IMR-90 (cell line): ENCODE results near the gene DNAJA1. TPM values are rescaled to one million over a fixed set of nuclear protein-coding genes. Genes with fewer than 3 reads are reported as not detected.

Experiments used
- ATAC-seq: fragments of 200-7000 bp; cut with Tn5 transposase; 2 replicates; pipeline ENCODE4 v1.9.1; 2020; ENCODE audit warnings: low read depth, mild to moderate bottlenecking, moderate library complexity
- BruUV-seq: library from RNA; stranded (reverse); fragments of 400-500 nt; replicated peaks from 2 replicates; lab custom pipeline; 2021; lab: Mats Ljungman, UMichigan
- CTCF ChIA-PET: fragments of 300-600 bp; formaldehyde crosslinking; extraction: SDS; loops from one replicate; lab custom pipeline; 2021; ENCODE audit warnings: antibody characterized with exemption; lab: Yijun Ruan, JAX
- POLR2A ChIA-PET: fragments of 300-600 bp; sonication (Branson Sonifier 250); formaldehyde crosslinking; loops from one replicate; lab custom pipeline; 2022; ENCODE audit warnings: antibody characterized with exemption; ENCODE audit not compliant: unreplicated experiment; lab: Charles Lee
- DNase-seq: peaks from one replicate; pipeline ENCODE4 v3.0.0; 2013
- H2AFZ ChIP-seq: replicated peaks from 2 replicates; pipeline ENCODE3; 2013; ENCODE audit warnings: low read length, mild to moderate bottlenecking; ENCODE audit not compliant: poor library complexity
- H2AK5ac ChIP-seq: 2 replicates; pipeline ENCODE4 v1.6.1; 2013; ENCODE audit warnings: low read depth, low read length, inconsistent platforms
- H2AK9ac ChIP-seq: replicated peaks from 2 replicates; pipeline ENCODE3; 2013; ENCODE audit warnings: mild to moderate bottlenecking, low read depth, low read length, moderate library complexity; ENCODE audit not compliant: poor library complexity
- H2BK120ac ChIP-seq: 2 replicates; pipeline ENCODE4 v1.6.1; 2013; ENCODE audit warnings: low read depth, low read length, inconsistent platforms
- H2BK15ac ChIP-seq: 3 replicates; pipeline ENCODE4 v1.6.1; 2013; ENCODE audit warnings: low read depth, low read length, inconsistent platforms
- H2BK20ac ChIP-seq: 2 replicates; pipeline ENCODE4 v1.6.1; 2013; ENCODE audit warnings: low read depth, mild to moderate bottlenecking, inconsistent platforms, low read length, moderate library complexity
- H2BK5ac ChIP-seq: 2 replicates; pipeline ENCODE4 v1.6.1; 2013; ENCODE audit warnings: mild to moderate bottlenecking, low read depth, low read length, inconsistent platforms; ENCODE audit not compliant: poor library complexity, severe bottlenecking
- H3K14ac ChIP-seq: replicated peaks from 2 replicates; pipeline ENCODE4 v1.6.1; 2013; ENCODE audit warnings: low read depth, low read length, inconsistent platforms
- H3K18ac ChIP-seq: 2 replicates; pipeline ENCODE4 v1.6.1; 2013; ENCODE audit warnings: low read depth, low read length, control low read depth
- H3K23ac ChIP-seq: 2 replicates; pipeline ENCODE4 v1.6.1; 2013; ENCODE audit warnings: low read depth, low read length, inconsistent platforms
- H3K27ac ChIP-seq: 2 replicates; pipeline ENCODE4 v1.5.1; 2013; ENCODE audit warnings: mild to moderate bottlenecking, control low read depth, low read length; ENCODE audit not compliant: insufficient read depth
- H3K27me3 ChIP-seq: 2 replicates; pipeline ENCODE4 v1.6.1; 2013; ENCODE audit warnings: low read length; ENCODE audit not compliant: control insufficient read depth, insufficient read depth
- H3K36me3 ChIP-seq: 2 replicates; pipeline ENCODE4 v1.6.1; 2013; ENCODE audit warnings: low read length, mixed read lengths; ENCODE audit not compliant: control insufficient read depth, insufficient read depth
- H3K4ac ChIP-seq: 2 replicates; pipeline ENCODE4 v1.6.1; 2013; ENCODE audit warnings: low read depth, low read length, inconsistent platforms
- H3K4me1 ChIP-seq: 2 replicates; pipeline ENCODE4 v1.6.1; 2013; ENCODE audit warnings: low read length, mixed read lengths; ENCODE audit not compliant: control insufficient read depth, insufficient read depth
- H3K4me2 ChIP-seq: 2 replicates; pipeline ENCODE4 v1.6.1; 2013; ENCODE audit warnings: low read depth, mild to moderate bottlenecking, control low read depth, low read length, moderate library complexity
- H3K4me3 ChIP-seq: 2 replicates; pipeline ENCODE4 v1.5.1; 2013; ENCODE audit warnings: low read depth, mild to moderate bottlenecking, control low read depth, low read length, moderate library complexity; ENCODE audit not compliant: insufficient read depth
- H3K56ac ChIP-seq: 2 replicates; pipeline ENCODE4 v1.6.1; 2013; ENCODE audit warnings: low read length, inconsistent platforms; ENCODE audit not compliant: insufficient read depth; ENCODE audit errors: extremely low read depth
- H3K79me1 ChIP-seq, 2 experiments: 2 replicates each; pipeline ENCODE4 v1.6.1; 2013; ENCODE audit warnings: low read length in 2 of 2, inconsistent platforms in 1 of 2, low read depth in 1 of 2
- H3K9ac ChIP-seq: 2 replicates; pipeline ENCODE4 v1.6.1; 2013; ENCODE audit warnings: low read depth, low read length, control low read depth
- H3K9me1 ChIP-seq: 2 replicates; pipeline ENCODE4 v1.6.1; 2013; ENCODE audit warnings: low read length, inconsistent platforms; ENCODE audit not compliant: insufficient read depth
- H3K9me3 ChIP-seq: 2 replicates; pipeline ENCODE4 v1.6.1; 2013; ENCODE audit warnings: low read length; ENCODE audit not compliant: control insufficient read depth, insufficient read depth
- H4K20me1 ChIP-seq: 2 replicates; pipeline ENCODE4 v1.6.1; 2013; ENCODE audit warnings: low read length, inconsistent platforms; ENCODE audit not compliant: insufficient read depth
- H4K5ac ChIP-seq: 2 replicates; pipeline ENCODE4 v1.6.1; 2013; ENCODE audit warnings: mild to moderate bottlenecking, low read depth, low read length, control low read depth
- H4K8ac ChIP-seq, 2 experiments: 2 replicates each; pipeline ENCODE4 v1.6.1; 2013; ENCODE audit warnings: low read depth in 2 of 2, low read length in 2 of 2, control low read depth in 1 of 2, inconsistent platforms in 1 of 2
- H4K91ac ChIP-seq: 2 replicates; pipeline ENCODE4 v1.6.1; 2013; ENCODE audit warnings: low read depth, low read length, inconsistent platforms; ENCODE audit not compliant: insufficient read depth
- RCOR1 ChIP-seq: IDR thresholded peaks from 2 replicates; pipeline ENCODE4 v1.6.1; 2012; ENCODE audit warnings: mild to moderate bottlenecking, low read length, improper control_type of control experiment; ENCODE audit not compliant: insufficient replicate concordance
- WGBS, 2 experiments: methylation state at CpG; one replicate each; pipeline versions ENCODE4 v1.1.5 to v1.1.7; 2013; ENCODE audit warnings: missing lambda C conversion rate in 2 of 2; ENCODE audit not compliant: insufficient read length in 1 of 2; ENCODE audit errors: extremely low coverage in 2 of 2; 5-methylcytosine and 5-hydroxymethylcytosine counted together
- dilution Hi-C: fragments of 300-500 bp; cut with HindIII; formaldehyde crosslinking; loops from one replicate; pipeline ENCODE4 v1.14.3; 2018; ENCODE audit warnings: low sequenced_read_pairs; ENCODE audit not compliant: unreplicated experiment
- in situ Hi-C: fragments of 300-500 bp; cut with MboI; formaldehyde crosslinking; loops from 3 replicates; pipeline ENCODE4 v1.14.3; 2019; ENCODE audit warnings: low sequenced_read_pairs, inconsistent platforms, mixed read lengths
- intact Hi-C: fragments of 100-400 bp; cut with micrococcal nuclease; formaldehyde crosslinking; loops from 2 replicates; pipeline ENCODE4 v1.10.0; 2022
- polyA plus RNA-seq, 3 experiments: library from polyadenylated mRNA; depleted of rRNA; stranded (reverse); fragments of >200 nt; gene quantifications; 2 replicates each; pipeline ENCODE4 v1.2.3, GENCODE V29; 2012; ENCODE audit warnings: low replicate concordance in 1 of 3
- total RNA-seq: library from RNA; depleted of rRNA; stranded (reverse); fragments of >200 nt; gene quantifications from 2 replicates; pipeline ENCODE4 v1.2.3, GENCODE V29; 2012

Gene DNAJA1
- total and polyA plus RNA-seq, 2 of the 4 experiments (the other 2 are of a cell fraction), result 59.5 to 118 TPM

GRCh38 chr9:33068991-33069390 is 43.9 kb downstream of the DNAJA1 start:
- intact Hi-C loops, result no loop called here
- no peak overlapping the region for H2BK5ac ChIP-seq
- no peak overlapping the region for H2BK15ac ChIP-seq
- H3K4me3 ChIP-seq, result no peak overlapping the region
- H3K4me1 ChIP-seq, result no peaks in the 10 kb centered on the region
- no peak overlapping the region for H2AK9ac ChIP-seq
- no peak overlapping the region for H2BK120ac ChIP-seq
- in situ Hi-C loops, result no loop called here
- H2AFZ ChIP-seq, result no peak overlapping the region
- peaks cover 9 to 33% of the 10 kb centered on the region in 2 experiments; a peak in 3 of 4 replicates for H3K79me1 ChIP-seq
- no peak overlapping the region for H3K56ac ChIP-seq
- H3K27me3 ChIP-seq, result no peaks in the 10 kb centered on the region
- H3K9ac ChIP-seq, result no peak overlapping the region
- H2BK20ac ChIP-seq, result no peak overlapping the region
- dilution Hi-C loops, result no loop called here
- H3K18ac ChIP-seq, result no peak overlapping the region
- ChIA-PET CTCF (no interaction called here), POLR2A (no interaction called here)
- H3K23ac ChIP-seq, result no peak overlapping the region
- no peak overlapping the region for H2AK5ac ChIP-seq
- no peak overlapping the region for H4K91ac ChIP-seq
- no peak for TF ChIP-seq RCOR1
- no peaks in the 10 kb centered on the region for H3K9me1 ChIP-seq
- peaks cover 4% of the 10 kb centered on the region; the same call in 1 of the 2 replicates for H4K20me1 ChIP-seq
- no peak overlapping the region for H3K14ac ChIP-seq
- ATAC-seq (no peak), DNase-seq (no peak)
- BruUV-seq, result no TSS peak
- peaks cover 38% of the 10 kb centered on the region for H3K36me3 ChIP-seq
- no peak overlapping the region for H3K4me2 ChIP-seq
- no peaks in the 10 kb centered on the region for H3K9me3 ChIP-seq
- no peak overlapping the region for H3K27ac ChIP-seq
- WGBS, 2 experiments, result no CpG with 5 or more reads among the region's 1 CpG
- H3K4ac ChIP-seq, result no peak overlapping the region
- H4K5ac ChIP-seq, result no peak overlapping the region
- H4K8ac ChIP-seq, result no peak overlapping the region
